GM18526 (cell line): Measurements from ENCODE around the gene FANCI.

Experiments used
- POLR2A ChIP-seq: IDR thresholded peaks from 3 replicates; pipeline ENCODE4 v1.6.1; 2011; ENCODE audit not compliant: insufficient read length; ENCODE audit errors: extremely low read depth

The FANCI gene

DNA sequence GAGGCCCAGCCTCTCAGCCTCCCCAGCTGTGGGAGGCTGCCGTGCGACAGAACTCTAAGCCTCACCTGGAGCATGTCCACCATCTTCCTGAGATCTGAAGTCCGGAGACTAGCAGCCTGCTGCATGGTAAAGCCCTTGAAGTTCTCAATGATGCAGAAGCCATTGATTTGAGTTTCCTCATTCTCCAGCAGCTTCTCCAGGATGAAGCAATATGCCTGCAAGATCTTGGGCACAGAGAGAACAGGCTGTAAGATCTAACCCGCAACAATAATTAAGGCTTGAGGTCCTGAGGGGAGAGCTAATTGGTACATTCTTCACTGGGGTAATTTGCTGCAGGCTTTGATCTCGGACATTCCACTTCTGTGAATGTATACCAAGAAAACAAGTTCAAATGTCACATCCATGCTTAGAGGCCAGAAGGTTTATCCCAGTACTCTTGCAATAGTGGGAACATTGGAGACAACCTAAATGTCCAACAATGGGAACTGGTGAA, 32.1 kb upstream of the FANCI start:
- no peak for TF ChIP-seq POLR2A

DNA sequence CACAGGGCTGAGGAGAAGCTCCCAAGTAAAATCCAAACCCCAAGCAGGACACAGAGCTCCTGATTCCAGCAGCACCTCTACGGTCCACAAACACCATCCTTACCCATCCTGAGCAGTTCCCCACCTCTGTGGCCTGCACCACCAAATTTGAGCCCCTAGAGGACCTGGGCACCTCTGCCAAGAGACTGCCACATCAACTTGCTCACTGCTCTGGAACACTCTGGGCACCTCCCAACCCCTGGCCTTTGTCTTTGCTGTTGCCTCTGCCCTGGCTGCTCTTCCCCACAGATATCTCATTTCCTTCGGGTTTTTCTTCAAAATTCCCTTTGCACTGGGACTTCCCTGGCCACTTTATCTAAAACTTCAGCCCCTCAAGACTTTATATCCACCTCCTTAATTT, 28.2 kb upstream of the FANCI start:
- TF ChIP-seq POLR2A = no peak

DNA sequence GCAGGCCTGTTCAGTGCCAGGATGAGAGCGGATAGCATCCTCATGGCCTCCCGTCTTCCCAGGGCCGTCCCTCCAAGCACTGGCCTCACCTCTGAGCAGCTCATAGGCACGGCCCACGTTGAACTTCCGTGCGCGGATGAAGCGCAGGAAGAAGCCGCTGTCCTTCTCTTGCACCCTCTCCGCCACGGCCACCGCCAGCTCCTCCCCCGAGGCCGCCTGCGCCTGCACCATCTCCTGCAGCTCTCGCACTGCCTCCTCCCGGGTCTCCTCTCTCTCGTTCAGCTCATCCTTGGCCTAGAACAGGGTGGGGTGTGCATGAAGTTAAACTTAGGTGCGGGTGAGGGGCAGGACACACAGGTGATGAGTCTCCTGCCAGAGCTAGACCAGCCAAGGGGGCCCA, 26.7 kb upstream of the FANCI start:
- no peak for TF ChIP-seq POLR2A

DNA sequence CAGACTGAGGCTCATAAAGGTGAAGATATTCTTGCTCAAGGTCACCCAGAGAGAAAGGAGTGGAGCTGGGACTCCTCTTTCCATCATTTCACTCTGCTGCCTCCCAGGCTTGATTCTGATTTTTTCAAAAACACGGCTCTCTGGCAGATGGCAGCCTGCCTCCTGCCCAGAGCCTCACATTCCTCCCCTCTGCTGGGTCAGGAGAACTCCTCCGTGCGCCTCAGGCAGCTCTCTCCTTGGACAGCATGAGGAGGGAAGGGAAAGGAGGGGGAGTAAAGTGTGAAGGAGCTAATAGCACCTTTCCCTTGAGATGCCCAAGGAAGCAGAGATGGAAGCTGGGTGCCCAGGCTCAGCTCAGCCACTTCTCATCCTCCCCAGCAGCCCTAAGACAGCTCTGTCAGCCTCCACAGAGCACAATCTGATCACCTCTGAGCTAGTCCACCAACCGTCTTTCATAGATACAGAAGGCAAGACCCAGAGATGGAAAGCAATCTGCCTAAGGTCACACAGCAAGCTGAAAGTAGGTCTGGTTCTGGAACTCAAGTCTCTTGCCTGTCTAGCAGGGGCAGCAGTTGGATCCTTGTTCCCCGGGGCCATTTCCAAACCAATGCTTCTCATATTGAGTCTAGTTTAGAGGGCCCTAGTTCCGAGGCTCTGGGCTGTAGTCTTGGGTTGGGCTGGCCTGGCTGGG, 25.9 kb upstream of the FANCI start:
- TF ChIP-seq POLR2A = no peak

DNA sequence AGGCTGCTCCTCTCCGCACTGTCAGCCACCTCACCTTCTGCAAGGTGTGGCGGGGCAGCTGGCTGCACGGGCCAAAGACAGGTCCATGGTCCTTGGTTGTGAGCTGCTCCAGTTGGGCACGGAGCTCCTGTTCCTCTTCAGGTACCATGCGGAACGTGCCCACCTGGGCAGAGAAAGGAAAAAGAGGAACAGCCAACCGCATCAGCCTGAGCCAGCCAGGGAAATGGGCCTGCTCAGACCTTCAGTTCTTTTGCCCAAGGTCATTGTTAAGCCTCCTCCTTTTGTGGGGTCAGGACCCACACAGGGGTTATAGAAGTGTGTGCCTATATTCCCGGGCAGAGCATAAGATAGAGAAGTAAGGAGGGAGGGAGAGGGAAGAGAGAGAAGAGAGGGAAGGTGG, 25.2 kb upstream of the FANCI start:
- TF ChIP-seq POLR2A = no peak

DNA sequence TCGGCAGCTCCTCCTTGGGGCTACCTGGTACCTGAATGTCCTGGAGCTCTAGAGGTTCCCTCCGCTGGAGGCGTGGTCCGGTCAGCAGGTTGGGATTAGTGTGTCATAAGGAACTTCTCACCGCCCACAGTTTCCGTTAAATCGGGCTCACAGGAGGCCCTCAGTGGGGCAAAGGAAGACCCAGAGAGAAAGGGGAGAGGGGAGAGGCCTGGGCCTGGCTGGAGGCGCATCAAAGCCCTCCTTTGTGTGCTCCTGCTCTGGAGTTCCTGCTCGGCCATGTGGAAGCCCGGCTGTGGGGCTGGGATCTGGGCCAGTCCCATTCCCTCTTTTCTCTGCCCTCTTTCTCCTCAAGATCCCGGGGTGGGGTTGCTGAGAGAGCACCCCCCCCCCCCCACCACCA, 22.2 kb upstream of the FANCI start, which contains the start of gene RLBP1:
RLBP1 (minus strand) TSS at position 37 of the 400 bp plus-strand sequence. CDS start 2,604 bp downstream, outside the sequence.
- TF ChIP-seq POLR2A = no peak

DNA sequence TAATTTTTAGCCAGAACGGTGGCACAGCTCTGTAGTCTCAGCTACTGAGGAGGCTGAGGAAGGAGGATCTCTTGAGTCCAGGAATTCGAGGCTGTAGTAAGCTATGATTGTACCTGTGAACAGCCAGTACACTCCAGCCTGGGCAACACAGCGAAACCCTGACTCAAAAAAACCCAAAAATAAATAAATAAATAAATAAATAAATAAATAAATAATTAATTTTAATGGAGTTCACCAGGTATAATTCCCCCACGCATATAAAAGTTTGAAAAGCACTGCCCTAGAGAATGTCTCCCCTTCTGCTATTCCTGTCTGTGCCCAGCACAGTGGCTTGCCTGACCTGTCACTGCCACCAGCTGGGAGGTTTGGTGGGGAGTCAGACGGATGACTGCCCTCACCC, 18.2 kb upstream of the FANCI start:
- TF ChIP-seq POLR2A = no peak

DNA sequence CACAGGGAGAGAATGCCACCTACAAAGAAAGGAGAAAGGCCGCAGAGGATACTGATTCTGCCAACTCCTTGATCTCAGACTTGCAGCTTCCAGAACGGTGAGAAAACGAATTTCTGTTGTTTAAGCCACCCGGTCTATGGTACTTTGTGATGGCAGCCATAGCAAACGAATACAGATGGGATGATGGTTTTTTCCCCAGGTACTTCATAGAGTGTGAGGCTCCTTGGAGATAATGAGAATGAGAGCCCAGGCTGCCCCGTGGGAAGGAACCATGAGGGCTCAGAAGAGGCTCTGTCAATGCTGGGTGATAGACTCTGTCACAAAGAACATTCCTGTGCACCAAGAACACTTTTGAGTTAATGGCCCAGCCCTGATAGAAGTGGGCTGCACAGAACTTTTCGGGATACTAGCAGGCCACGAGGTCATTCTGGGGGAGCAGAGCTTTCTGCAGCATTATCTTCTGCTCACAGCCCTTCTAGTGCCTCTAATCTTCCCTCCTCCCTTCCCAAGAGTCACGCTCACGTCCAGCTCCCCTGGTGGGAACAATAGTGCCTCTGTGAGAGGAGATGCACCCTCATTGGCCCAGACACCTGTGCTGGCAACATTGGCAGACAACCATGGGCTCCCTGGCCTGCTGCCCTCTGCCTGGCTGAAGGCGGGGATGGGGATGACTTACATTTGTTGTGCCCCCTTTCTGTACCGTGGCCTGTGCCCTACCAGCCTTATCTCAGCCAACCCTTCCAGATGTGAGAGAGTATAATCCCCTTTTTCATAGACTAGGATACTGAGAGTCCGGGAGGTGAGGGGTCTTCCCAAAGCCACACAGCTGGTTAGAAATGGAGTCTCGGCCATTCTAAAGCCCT, 17.2 kb upstream of the FANCI start:
- no peak for TF ChIP-seq POLR2A

DNA sequence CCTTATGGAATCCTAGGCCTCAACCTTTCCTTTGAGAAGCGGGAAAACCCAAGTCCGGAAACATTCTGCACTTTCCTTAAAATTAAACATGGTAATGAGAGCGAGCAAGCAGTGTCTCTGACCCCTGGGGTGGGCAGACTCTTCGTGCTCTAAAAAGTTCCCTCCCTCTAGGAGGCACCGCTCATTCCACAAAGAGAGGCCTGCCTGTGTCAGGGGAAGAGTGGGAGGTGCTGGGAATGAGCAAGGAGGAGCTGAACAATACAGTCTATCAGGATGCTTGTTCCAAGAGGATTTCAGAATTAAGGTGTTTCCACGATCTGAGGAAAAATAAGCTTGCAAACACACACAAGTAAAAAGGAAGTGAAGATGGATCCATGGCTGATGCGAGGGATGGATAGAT, 16.4 kb upstream of the FANCI start:
- no peak for TF ChIP-seq POLR2A

DNA sequence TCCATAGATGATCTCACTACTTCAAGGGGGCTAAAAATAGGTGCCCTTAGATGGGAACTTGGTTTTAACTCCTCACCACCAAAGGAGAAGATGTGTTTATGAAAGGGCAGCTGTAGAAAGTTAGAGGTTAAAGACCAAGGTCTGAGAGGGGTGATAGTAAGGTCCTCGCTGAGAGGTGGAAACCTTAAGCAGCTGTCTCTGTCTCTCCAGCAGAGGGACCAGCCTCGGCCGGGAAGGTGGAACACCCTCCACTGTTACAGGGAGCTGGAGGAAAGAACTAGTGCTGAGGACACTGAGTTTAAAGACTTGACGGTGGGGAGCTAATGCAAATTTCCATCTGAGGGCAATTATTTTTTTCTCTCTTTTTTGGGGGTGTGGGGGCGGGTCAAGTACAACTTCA, 13.5 kb upstream of the FANCI start:
- TF ChIP-seq POLR2A = no peak

DNA sequence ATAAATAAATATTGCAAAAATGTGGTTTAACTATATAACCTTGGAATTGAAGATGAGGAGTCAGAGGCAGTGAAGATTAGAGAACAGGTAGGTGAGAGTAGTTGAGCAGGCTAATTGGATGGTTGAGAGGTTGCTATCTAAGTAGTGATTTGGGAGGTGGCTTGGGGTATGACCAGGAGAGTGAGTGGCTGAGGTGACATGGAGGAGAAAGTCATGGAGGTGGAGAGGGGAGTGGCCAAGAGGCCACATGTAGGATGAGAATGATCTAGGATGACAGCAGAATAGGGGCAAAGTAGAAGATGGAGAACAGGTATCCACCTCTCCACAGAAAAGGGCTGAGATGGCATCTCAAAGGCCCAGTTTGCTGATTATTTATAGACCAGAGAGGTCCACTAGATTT, 11.9 kb upstream of the FANCI start:
- no peak for TF ChIP-seq POLR2A

DNA sequence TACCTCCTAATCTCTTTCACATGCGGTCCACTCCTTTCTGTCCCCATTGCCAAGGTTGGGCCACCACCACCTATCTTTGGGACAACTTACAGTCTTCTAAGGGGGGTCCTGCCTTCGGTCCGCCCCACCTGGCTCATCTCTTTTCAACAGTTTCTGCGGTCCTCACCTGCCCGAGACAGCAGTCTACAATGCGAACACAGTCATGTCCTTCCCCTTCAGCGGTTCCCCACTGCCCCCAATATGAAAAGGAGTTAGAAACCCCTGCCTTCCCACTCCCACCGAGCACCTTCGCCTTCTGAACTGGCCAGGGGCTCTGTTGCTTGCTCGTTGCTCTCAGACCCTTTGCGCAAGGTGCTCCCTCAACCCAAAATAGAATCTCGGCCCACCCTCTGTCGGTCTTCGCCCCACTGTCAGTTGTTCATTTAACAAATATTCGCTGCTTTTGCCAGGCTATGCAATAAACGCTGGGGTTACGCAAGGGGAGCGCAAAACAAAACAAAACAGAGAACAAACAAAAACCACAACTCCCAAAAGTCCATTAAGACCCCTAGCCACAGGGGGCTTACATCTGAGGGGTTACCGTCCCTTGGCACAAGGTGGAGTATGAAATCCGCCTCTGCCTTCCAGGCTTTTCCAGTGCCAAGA, 611 bp upstream of the FANCI start:
- no peak for TF ChIP-seq POLR2A

DNA sequence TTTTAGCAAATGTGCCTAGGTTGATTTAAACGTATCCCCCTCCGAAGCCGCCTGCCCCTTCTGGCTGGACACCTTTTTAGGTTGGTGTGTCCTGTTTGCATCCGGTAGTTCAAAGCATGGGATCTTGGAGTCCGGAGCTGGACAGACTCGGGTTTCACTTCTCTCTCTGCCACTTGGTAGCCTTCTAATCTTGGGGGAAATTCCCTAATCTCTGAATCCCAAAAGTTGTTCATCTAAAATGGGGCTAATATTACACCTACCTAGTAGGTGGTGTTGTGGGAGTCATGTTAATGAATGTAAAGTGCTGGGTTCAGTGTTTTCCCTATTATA, 760 bp downstream of the FANCI start:
- TF ChIP-seq POLR2A = no peak

DNA sequence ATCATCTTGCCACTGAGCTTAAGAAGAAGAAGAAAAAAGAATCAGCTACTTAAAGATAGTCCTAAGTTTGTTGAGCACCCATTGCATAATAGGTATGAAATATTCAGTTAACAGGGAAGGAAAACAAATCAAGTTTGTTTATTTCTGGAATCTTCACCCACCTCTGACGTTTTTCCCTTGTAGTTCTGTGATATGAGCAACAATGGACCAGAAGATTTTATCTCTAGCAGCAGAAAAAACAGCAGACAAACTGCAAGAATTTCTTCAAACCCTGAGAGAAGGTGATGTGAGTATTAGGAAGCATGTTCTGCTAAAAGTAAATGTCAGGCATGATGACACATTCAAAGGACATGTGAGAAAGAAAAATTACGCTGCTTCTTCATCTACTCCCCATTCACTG, 3.7 kb downstream of the FANCI start:
- no peak for TF ChIP-seq POLR2A

DNA sequence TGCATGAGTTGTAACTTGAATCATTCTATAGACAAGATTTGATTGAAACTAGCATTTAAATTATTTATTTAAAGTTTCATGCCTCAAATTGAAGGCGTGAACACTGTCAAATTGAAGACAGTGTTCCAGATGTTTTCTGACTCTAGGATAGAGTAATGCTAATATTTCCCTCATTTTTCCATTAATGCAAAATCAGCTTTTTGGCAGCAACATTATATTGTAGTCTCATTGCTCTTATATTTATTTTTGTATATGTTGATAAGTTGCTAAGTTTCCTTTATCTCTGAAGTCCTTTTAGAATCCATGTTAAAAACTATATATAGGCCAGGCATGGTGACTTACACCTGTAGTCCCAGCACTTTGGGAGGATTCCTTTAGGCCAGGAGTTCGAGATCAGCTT, 4.8 kb downstream of the FANCI start:
- TF ChIP-seq POLR2A = no peak

DNA sequence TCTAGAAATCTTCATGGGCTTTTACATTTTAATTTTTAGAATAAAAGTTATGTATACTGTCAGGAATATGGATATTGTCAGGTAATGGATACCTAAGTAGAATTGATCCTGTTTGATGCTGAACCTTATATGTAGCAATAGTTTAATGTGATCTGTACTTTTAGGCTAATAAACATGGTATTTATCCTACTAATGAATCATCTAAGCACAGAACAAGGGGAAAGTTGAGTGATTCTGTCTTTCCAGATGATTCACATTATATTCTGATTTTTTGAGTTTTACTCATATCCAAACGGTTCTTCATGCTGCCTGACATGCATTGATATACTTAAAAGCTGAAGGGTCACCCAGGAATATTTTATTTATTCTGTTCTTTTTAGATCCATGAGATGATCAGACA, 34.5 kb downstream of the FANCI start:
- TF ChIP-seq POLR2A = no peak
